Measurements from ENCODE around the gene ADCY1. TPM values are rescaled to one million over a fixed set of nuclear protein-coding genes. Genes with fewer than 3 reads are reported as not detected.
A peak's percentile ranks its signal among the peaks of the same experiment; 100 is the strongest.

ADCY1 gene
- total and polyA plus RNA-seq, 2 donors from 2014 or later = 2.9 to 3.7 TPM

GRCh38 chr7:45685619-45686240, 111.6 kb downstream of the ADCY1 start:
- DNase-seq (no peak), FAIRE-seq (no peak)
- Histone ChIP-seq H3K36me3 (ENCODE audit: control insufficient read depth in 2 of 3, insufficient read depth in 3 of 3, low read length in 3 of 3) (no peaks in the 10 kb centered on the region), H3K4me1 (ENCODE audit: control insufficient read depth in 2 of 3, insufficient read depth in 2 of 3, low read depth in 1 of 3, low read length in 3 of 3) (peaks cover 0 to 3% (median 0%) of the 10 kb centered on the region in 3 donors), H3K9me3 (ENCODE audit: control insufficient read depth in 2 of 3, insufficient read depth in 1 of 3, low read length in 3 of 3) (no peaks in the 10 kb centered on the region), H3K4me3 (ENCODE audit: low read length in 3 of 3) (no peak overlapping the region), H3K9ac (ENCODE audit: low read length in 3 of 3) (no peak overlapping the region), H3K27me3 (ENCODE audit: control insufficient read depth, insufficient read depth, low read length) (no peaks in the 10 kb centered on the region), H3K27ac (ENCODE audit: low read depth in 2 of 2, low read length in 2 of 2) (peak overlapping the region in 1 of 2 donors; percentile 41)
- no peak for TF ChIP-seq CTCF (IDR thresholded peaks at IDR 0.05; ENCODE audit: borderline replicate concordance, extremely low read depth, insufficient read depth)
- intact Hi-C loops (cut with DNase I) = no loop called here

GRCh38 chr7:45686441-45687184, 112.4 kb downstream of the ADCY1 start:
- no peak for TF ChIP-seq CTCF (IDR thresholded peaks at IDR 0.05; ENCODE audit: borderline replicate concordance, extremely low read depth, insufficient read depth)
- Histone ChIP-seq H3K4me1 (ENCODE audit: control insufficient read depth in 2 of 3, insufficient read depth in 2 of 3, low read depth in 1 of 3, low read length in 3 of 3) (peaks cover 0 to 9% (median 0%) of the 10 kb centered on the region in 3 donors), H3K27ac (ENCODE audit: low read depth in 2 of 2, low read length in 2 of 2) (no peak overlapping the region), H3K27me3 (ENCODE audit: control insufficient read depth, insufficient read depth, low read length) (no peaks in the 10 kb centered on the region), H3K36me3 (ENCODE audit: control insufficient read depth in 2 of 3, insufficient read depth in 3 of 3, low read length in 3 of 3) (no peaks in the 10 kb centered on the region), H3K9me3 (ENCODE audit: control insufficient read depth in 2 of 3, insufficient read depth in 1 of 3, low read length in 3 of 3) (no peaks in the 10 kb centered on the region), H3K4me3 (ENCODE audit: low read length in 3 of 3) (no peak overlapping the region), H3K9ac (ENCODE audit: low read length in 3 of 3) (no peak overlapping the region)
- FAIRE-seq = no peak
- intact Hi-C loops (cut with DNase I) = no loop called here
- no peak for DNase-seq

GRCh38 chr7:45687185-45687560, 113.0 kb downstream of the ADCY1 start:
- Histone ChIP-seq H3K9me3 (ENCODE audit: control insufficient read depth in 2 of 3, insufficient read depth in 1 of 3, low read length in 3 of 3) (no peaks in the 10 kb centered on the region), H3K4me1 (ENCODE audit: control insufficient read depth in 2 of 3, insufficient read depth in 2 of 3, low read depth in 1 of 3, low read length in 3 of 3) (peaks cover 0 to 9% (median 0%) of the 10 kb centered on the region in 3 donors), H3K27me3 (ENCODE audit: control insufficient read depth, insufficient read depth, low read length) (no peaks in the 10 kb centered on the region), H3K27ac (ENCODE audit: low read depth in 2 of 2, low read length in 2 of 2) (no peak overlapping the region), H3K4me3 (ENCODE audit: low read length in 3 of 3) (no peak overlapping the region), H3K36me3 (ENCODE audit: control insufficient read depth in 2 of 3, insufficient read depth in 3 of 3, low read length in 3 of 3) (no peaks in the 10 kb centered on the region), H3K9ac (ENCODE audit: low read length in 3 of 3) (no peak overlapping the region)
- no peak for DNase-seq
- TF ChIP-seq CTCF (IDR thresholded peaks at IDR 0.05; ENCODE audit: borderline replicate concordance, extremely low read depth, insufficient read depth) = no peak
- intact Hi-C loops (cut with DNase I) = no loop called here
- no peak for FAIRE-seq
